ENCODE data around the gene CFAP251. TPM values are rescaled to one million over a fixed set of nuclear protein-coding genes. Genes with fewer than 3 reads are reported as not detected.

CFAP251 gene
- total RNA-seq, 1 donor from 2014 or later, result 2.0 TPM

GRCh38 chr12:122005252-122005776 lies 86.9 kb downstream of the CFAP251 start:
- Mint-ChIP-seq H3K4me1 (peaks cover 13% of the 10 kb centered on the region), H3K27me3 (ENCODE audit: low read depth) (peaks cover 2% of the 10 kb centered on the region), H3K36me3 (ENCODE audit: low read depth) (peaks cover 5% of the 10 kb centered on the region), H3K9me3 (no peaks in the 10 kb centered on the region), H3K4me3 (no peak overlapping the region), H3K27ac (ENCODE audit: unreplicated experiment) (no peak overlapping the region)
- no peak for TF ChIP-seq CTCF (conservative IDR thresholded peaks at IDR 0.05)
- no peak for DNase-seq (ENCODE audit: low read depth, low spot score)

GRCh38 chr12:122006186-122006926 lies 88.0 kb downstream of the CFAP251 start:
- H3K4me3 Mint-ChIP-seq, result no peak overlapping the region
- H3K27me3 Mint-ChIP-seq (ENCODE audit: low read depth), result peaks cover 2% of the 10 kb centered on the region
- DNase-seq (ENCODE audit: low read depth, low spot score), result no peak
- peaks cover 4% of the 10 kb centered on the region for H3K36me3 Mint-ChIP-seq (ENCODE audit: low read depth)
- H3K27ac Mint-ChIP-seq (ENCODE audit: unreplicated experiment), result no peak overlapping the region
- peaks cover 11% of the 10 kb centered on the region for H3K4me1 Mint-ChIP-seq
- H3K9me3 Mint-ChIP-seq, result no peaks in the 10 kb centered on the region
- no peak for TF ChIP-seq CTCF (conservative IDR thresholded peaks at IDR 0.05)

- H3K4me3 Mint-ChIP-seq, result no peak overlapping the region
- no peak overlapping the region for H3K27ac Mint-ChIP-seq (ENCODE audit: unreplicated experiment)
- no peaks in the 10 kb centered on the region for H3K36me3 Mint-ChIP-seq (ENCODE audit: low read depth)
- H3K9me3 Mint-ChIP-seq, result no peaks in the 10 kb centered on the region
- no peak for DNase-seq (ENCODE audit: low read depth, low spot score)
- no peaks in the 10 kb centered on the region for H3K27me3 Mint-ChIP-seq (ENCODE audit: low read depth)
- H3K4me1 Mint-ChIP-seq, result no peaks in the 10 kb centered on the region
- no peak for TF ChIP-seq CTCF (conservative IDR thresholded peaks at IDR 0.05)
These were observed 91.3 kb downstream of the CFAP251 start for GRCh38 chr12:122009741-122010140.

- H3K4me3 Mint-ChIP-seq, result no peak overlapping the region
- no peaks in the 10 kb centered on the region for H3K36me3 Mint-ChIP-seq (ENCODE audit: low read depth)
- no peak for DNase-seq (ENCODE audit: low read depth, low spot score)
- no peak overlapping the region for H3K27ac Mint-ChIP-seq (ENCODE audit: unreplicated experiment)
- no peaks in the 10 kb centered on the region for H3K4me1 Mint-ChIP-seq
- no peak for TF ChIP-seq CTCF (conservative IDR thresholded peaks at IDR 0.05)
- no peaks in the 10 kb centered on the region for H3K27me3 Mint-ChIP-seq (ENCODE audit: low read depth)
- H3K9me3 Mint-ChIP-seq, result no peaks in the 10 kb centered on the region
These were observed 93.8 kb downstream of the CFAP251 start for GRCh38 chr12:122012184-122012583.

- Mint-ChIP-seq H3K27me3 (ENCODE audit: low read depth) (no peaks in the 10 kb centered on the region), H3K4me1 (no peaks in the 10 kb centered on the region), H3K27ac (ENCODE audit: unreplicated experiment) (no peak overlapping the region), H3K9me3 (no peaks in the 10 kb centered on the region), H3K4me3 (no peak overlapping the region), H3K36me3 (ENCODE audit: low read depth) (no peaks in the 10 kb centered on the region)
- DNase-seq (ENCODE audit: low read depth, low spot score), result no peak
- TF ChIP-seq CTCF (conservative IDR thresholded peaks at IDR 0.05), result no peak
These were observed 94.7 kb downstream of the CFAP251 start for GRCh38 chr12:122013136-122013535.

Data from neural crest cell (in vitro differentiated cells).